ENCODE results near the gene PI4K2A.

PI4K2A gene

GRCh38 chr10:97711640-97712572, 71.4 kb downstream of the PI4K2A start:
- DNase-seq (ENCODE audit: low read depth), result no peak
- TF ChIP-seq, protein P1, sequence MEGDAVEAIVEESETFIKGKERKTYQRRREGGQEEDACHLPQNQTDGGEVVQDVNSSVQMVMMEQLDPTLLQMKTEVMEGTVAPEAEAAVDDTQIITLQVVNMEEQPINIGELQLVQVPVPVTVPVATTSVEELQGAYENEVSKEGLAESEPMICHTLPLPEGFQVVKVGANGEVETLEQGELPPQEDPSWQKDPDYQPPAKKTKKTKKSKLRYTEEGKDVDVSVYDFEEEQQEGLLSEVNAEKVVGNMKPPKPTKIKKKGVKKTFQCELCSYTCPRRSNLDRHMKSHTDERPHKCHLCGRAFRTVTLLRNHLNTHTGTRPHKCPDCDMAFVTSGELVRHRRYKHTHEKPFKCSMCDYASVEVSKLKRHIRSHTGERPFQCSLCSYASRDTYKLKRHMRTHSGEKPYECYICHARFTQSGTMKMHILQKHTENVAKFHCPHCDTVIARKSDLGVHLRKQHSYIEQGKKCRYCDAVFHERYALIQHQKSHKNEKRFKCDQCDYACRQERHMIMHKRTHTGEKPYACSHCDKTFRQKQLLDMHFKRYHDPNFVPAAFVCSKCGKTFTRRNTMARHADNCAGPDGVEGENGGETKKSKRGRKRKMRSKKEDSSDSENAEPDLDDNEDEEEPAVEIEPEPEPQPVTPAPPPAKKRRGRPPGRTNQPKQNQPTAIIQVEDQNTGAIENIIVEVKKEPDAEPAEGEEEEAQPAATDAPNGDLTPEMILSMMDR (IDR thresholded peaks at IDR 0.05; ENCODE audit: control insufficient read depth, insufficient read depth, low read depth, low read length, missing control alignments), result no peak
- H3K4me3 ChIP-seq (ENCODE audit: control insufficient read depth, low read depth, low read length), result no peak overlapping the region

DNA sequence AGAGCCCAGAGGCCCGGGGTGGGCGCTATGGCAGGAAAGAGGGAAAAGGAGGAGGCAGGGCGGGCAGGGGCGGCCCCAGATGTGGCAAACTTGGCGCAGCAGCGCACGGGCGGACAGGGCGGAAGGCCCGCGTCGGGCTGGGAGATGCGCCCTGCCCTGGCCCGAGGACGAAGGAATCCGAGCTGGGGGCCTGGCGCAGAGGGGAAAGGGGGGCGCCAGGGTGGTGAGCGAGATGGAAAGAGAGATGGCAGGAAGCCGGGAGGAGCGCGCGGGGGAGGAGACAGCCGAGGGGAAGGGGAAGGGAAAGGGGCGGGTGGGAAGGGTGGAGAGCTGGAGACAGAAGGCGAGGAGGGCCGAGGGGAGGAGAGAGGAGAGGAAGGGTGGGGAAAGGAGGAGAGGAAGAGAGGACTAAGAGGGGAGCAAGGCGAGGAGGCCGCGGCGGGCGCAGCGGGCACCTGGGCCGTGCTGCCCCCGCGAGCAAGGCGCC, 72.9 kb downstream of the PI4K2A start, which contains the start of gene MARVELD1:
TSS of gene MARVELD1 (plus strand) at position 392 of the 487 bp plus-strand sequence. CDS start 147 bp downstream, outside the sequence.
- TF ChIP-seq, protein P1 (IDR thresholded peaks at IDR 0.05; ENCODE audit: control insufficient read depth, insufficient read depth, low read depth, low read length, missing control alignments), result no peak
- DNase-seq (ENCODE audit: low read depth), result no peak
- peak within 1 kb of the TSS; percentile 72 for H3K4me3 ChIP-seq (ENCODE audit: control insufficient read depth, low read depth, low read length)

GRCh38 chr10:97713826-97714400, 73.4 kb downstream of the PI4K2A start:
- TF ChIP-seq, protein P1 (IDR thresholded peaks at IDR 0.05; ENCODE audit: control insufficient read depth, insufficient read depth, low read depth, low read length, missing control alignments), result peak; percentile 12

GRCh38 chr10:97714401-97715258, 74.2 kb downstream of the PI4K2A start:
- DNase-seq (ENCODE audit: low read depth), result no peak
- TF ChIP-seq, protein P1 (IDR thresholded peaks at IDR 0.05; ENCODE audit: control insufficient read depth, insufficient read depth, low read depth, low read length, missing control alignments), result no peak
- H3K4me3 ChIP-seq (ENCODE audit: control insufficient read depth, low read depth, low read length), result peak overlapping the region; percentile 72

More at GRCh38 chr10:97713826-97714400, 73.4 kb downstream of the PI4K2A start:
- peak overlapping the region; percentile 72 for H3K4me3 ChIP-seq (ENCODE audit: control insufficient read depth, low read depth, low read length)
- no peak for DNase-seq (ENCODE audit: low read depth)

DNA sequence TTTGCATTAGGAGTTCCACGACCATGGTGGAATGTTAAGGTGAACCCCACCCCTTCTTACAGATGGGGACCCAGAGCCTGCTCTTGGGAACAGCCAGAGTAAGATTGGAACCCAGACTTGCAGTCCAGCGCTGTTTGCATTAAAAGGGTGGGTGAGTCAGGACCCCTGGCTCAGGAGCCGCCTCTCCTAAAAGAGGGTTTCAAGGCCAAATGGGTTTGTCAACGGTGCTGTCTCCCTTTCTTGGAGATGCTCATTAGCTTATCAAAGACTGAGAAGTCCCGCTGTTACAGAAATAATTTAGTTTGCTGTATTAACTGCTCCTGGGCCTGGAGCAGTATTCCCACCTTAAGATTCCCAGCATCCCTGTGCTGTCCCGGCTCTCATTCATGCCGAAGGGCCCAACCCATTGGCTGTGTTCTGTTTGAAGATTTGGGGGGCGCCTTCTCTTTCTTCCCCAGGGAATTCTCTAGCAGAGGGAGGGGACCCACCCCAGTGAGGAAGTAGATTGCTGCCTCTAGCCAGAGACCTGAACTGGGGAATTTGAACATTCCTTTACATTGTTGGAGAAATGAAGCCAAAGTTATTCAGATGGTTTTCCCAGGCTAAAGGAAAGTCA, 74.9 kb downstream of the PI4K2A start:
- DNase-seq (ENCODE audit: low read depth), result no peak
- TF ChIP-seq, protein P1 (IDR thresholded peaks at IDR 0.05; ENCODE audit: control insufficient read depth, insufficient read depth, low read depth, low read length, missing control alignments), result no peak
- peak overlapping the region; percentile 72 for H3K4me3 ChIP-seq (ENCODE audit: control insufficient read depth, low read depth, low read length)
